Activated CD8-positive, alpha-beta memory T cell treated with anti-CD3 and anti-CD28 coated beads for 48 hours (primary cell): ENCODE measurements around the gene ACTR3.
A peak's percentile ranks its signal among the peaks of the same experiment; 100 is the strongest.

ENCODE experiments used
- DNase-seq, 3 experiments: peaks; one replicate each; pipeline ENCODE4 v3.0.0-alpha.2; 2020; ENCODE audit warnings: low read depth in 2 of 3, low spot score in 2 of 3

ACTR3 gene

GRCh38 chr2:113875135-113875534 is 14.8 kb upstream of the ACTR3 start:
- no peak for DNase-seq

GRCh38 chr2:113876503-113877387 is 13.1 kb upstream of the ACTR3 start:
- peak in 2 of 3 experiments; percentile 8 to 53 for DNase-seq

- no peak for DNase-seq
Measured at GRCh38 chr2:113877711-113878598, 11.9 kb upstream of the ACTR3 start.

- no peak for DNase-seq
Measured at GRCh38 chr2:113878743-113879142, 11.1 kb upstream of the ACTR3 start.

GRCh38 chr2:113879457-113879856 is 10.4 kb upstream of the ACTR3 start:
- no peak for DNase-seq

DNA sequence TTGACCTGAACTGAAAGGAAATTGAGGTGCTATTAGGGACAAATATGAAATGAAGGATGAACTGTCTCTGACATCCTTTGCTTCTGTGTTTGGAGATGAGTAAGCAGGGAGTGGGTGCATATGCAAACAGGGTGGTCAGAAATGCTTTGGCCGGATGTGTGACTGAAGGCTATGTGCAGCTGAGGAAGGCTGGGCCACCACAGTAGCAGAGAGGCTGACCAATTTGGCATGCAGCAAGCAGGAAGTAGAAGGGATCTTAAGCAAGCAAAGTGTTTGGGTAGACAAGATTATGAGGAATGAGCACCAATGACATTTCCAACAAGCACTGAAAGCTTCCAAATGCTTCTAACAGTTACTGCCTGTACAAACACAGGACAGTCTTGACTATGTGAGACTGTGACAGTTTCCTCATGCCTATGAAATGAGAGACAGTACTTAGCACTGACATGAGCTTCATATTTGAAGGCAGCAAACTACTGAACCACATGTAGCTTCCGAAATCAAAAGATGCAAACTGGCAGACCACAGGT is 3.3 kb upstream of the ACTR3 start:
- peak in 1 of 3 experiments; percentile 56 for DNase-seq

GRCh38 chr2:113887009-113887792 is 2.7 kb upstream of the ACTR3 start:
- DNase-seq = no peak

- no peak for DNase-seq
Measured at GRCh38 chr2:113888641-113889470, 1.0 kb upstream of the ACTR3 start.

- peak in 2 of 3 experiments; percentile 41 to 51 for DNase-seq
Measured at GRCh38 chr2:113890253-113891235, 655 bp downstream of the ACTR3 start.

GRCh38 chr2:113891265-113891959 is 1.5 kb downstream of the ACTR3 start:
- DNase-seq = no peak

GRCh38 chr2:113892004-113892710 is 2.3 kb downstream of the ACTR3 start:
- DNase-seq = no peak

DNA sequence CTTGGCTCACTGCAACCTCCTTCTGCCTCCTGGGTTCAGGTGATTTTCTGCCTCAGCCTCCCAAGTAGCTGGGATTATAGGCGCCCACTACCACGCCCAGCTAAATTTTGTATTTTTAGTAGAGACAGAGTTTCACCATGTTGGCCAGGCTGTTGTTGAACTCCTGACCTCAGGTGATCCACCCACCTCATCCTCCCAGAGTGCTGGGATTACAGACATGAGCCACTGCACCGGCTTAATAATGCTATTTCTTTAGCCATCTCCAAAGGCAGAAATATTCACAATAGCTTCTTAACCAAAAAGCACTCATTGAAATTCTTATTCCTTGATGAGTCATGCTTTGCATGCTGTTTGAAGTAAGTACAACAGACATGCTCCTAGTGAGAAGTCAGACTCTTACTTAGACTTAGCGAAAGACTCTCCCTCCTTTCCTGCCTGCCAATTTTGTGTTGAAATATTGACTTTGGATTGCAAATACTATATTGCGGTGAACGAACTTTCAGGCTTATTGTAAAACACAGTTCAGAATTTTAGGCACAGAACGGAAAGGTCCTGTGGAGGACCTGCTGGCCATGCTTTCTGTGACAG is 4.4 kb downstream of the ACTR3 start:
- DNase-seq = no peak

DNA sequence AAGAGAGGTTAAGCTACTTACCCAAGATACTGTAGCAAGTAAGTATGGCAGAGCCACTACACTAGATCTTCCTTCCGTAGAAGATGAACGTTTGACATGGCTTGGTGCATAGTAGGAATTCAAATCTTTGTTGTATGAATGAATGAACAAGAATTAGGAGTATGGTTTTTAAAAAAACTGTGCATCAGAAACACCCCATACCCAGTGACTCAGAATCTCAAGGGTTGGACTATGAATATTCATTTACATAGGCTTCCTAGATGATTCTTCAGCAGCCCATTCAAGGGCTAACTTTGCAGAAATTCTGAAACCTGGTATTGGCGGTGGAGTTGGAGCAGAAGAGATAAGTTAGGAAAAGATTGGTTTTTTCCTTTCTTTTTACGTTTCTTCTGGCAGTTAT is 5.4 kb downstream of the ACTR3 start:
- no peak for DNase-seq

- DNase-seq = no peak
Measured at GRCh38 chr2:113895819-113896563, 6.1 kb downstream of the ACTR3 start.

DNA sequence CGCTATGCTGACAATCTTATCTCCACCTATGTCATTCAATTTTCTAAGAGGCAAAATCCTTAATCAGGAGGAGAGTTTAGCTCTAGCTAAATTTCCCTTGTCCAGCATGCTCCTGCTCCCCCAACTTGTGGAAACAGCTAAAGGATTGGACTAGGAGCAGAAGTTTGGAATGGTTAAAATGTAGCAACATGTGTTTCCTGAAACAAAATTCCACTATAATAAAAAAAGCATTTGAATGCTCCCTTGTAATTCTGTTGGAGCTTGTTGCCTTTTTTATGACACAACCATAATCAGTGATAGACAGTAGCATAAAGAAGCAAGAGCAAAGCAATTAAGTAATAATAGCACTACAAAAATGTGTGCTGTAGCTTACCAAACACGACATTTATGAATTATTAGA is 6.9 kb downstream of the ACTR3 start:
- no peak for DNase-seq

GRCh38 chr2:113898081-113898480 is 8.2 kb downstream of the ACTR3 start:
- no peak for DNase-seq

DNA sequence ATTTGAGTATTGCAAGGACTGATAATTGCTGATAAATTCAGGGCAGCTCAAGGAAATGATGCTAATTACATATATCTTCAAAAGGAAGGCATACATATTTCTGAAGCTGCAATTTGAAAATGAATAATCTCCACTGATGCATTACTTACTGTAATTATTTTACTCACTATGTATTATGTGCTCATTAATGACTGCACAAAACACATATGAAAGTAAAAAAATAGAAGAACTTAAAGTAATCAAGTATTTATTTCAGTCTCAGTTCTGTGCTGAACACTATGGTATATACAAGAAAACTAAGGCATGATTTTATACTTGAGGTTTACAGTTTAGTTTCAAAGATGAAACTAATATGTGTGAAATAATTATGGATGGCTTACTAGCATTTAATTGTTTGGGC is 9.3 kb downstream of the ACTR3 start:
- DNase-seq = no peak
